GM12874 (cell line): Measurements from ENCODE around the gene EVA1B.

ENCODE experiments used
- CTCF ChIP-seq: IDR thresholded peaks from 2 replicates; pipeline ENCODE4 v1.5.1; 2011; ENCODE audit warnings: low read depth, mild to moderate bottlenecking, control low read depth, low read length, moderate library complexity; ENCODE audit not compliant: insufficient read depth

The EVA1B gene

GRCh38 chr1:36343651-36344394, 20.4 kb upstream of the EVA1B start:
- TF ChIP-seq CTCF = no peak

GRCh38 chr1:36342426-36343185, 19.2 kb upstream of the EVA1B start:
- TF ChIP-seq CTCF = peak; percentile 82

GRCh38 chr1:36341626-36342320, 18.3 kb upstream of the EVA1B start:
- no peak for TF ChIP-seq CTCF

- TF ChIP-seq CTCF = no peak
Observed at GRCh38 chr1:36339615-36340014, 16.2 kb upstream of the EVA1B start.

- TF ChIP-seq CTCF = no peak
Observed at GRCh38 chr1:36339215-36339614, 15.8 kb upstream of the EVA1B start.

- no peak for TF ChIP-seq CTCF
Observed at GRCh38 chr1:36337830-36338229, 14.4 kb upstream of the EVA1B start.

- TF ChIP-seq CTCF = no peak
Observed at GRCh38 chr1:36330940-36331339, 7.5 kb upstream of the EVA1B start.
